ENCODE data around the gene XRCC2.

GRCh38 chr7:152711444-152711944 is 35.6 kb upstream of the XRCC2 start:
- no peak for TF ChIP-seq CTCF (IDR thresholded peaks at IDR 0.05)
- TF ChIP-seq POLR2A (IDR thresholded peaks at IDR 0.05) = no peak

All from gastroesophageal sphincter (tissue), 3 donors.